Non-pigmented ciliary epithelial cell (primary cell): Measurements from ENCODE around the gene VSX1.

ENCODE experiments used
- DNase-seq: peaks from one replicate; pipeline ENCODE4 v3.0.0-alpha.2; 2010; ENCODE audit warnings: low read depth

Gene VSX1

DNA sequence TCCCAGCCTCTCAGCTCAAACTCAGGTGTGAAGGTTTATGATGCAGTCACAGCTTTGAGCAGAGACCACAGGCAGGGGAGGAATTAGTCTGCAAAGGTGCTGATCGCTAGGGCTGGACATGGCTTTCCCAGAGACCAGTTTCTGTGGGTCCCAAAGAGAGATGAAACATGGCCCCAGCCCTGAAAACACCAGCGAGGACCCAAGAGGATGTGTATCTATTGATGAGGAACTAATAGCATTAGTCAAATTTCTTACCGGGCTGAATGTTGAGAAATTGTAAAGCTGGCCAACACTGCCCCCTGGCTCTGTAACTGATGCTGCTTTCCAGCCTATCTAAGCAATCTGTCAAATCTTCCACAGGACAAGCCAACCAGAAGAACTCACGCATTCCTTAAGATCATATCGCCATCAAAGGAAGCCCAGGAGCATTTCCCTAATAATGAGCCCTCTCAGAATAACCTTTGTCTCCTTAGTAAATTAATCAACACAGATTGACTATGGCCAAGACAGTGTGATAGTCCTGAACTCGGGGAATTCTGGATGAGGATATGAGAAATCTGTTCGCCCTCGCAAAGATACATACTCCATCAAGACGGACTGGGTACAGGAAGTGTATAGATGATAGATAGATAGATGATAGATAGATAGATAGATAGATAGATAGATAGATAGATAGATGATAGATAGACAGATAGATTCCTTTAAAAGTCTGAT lies 16.2 kb downstream of the VSX1 start:
- DNase-seq, result peak; percentile 24

DNA sequence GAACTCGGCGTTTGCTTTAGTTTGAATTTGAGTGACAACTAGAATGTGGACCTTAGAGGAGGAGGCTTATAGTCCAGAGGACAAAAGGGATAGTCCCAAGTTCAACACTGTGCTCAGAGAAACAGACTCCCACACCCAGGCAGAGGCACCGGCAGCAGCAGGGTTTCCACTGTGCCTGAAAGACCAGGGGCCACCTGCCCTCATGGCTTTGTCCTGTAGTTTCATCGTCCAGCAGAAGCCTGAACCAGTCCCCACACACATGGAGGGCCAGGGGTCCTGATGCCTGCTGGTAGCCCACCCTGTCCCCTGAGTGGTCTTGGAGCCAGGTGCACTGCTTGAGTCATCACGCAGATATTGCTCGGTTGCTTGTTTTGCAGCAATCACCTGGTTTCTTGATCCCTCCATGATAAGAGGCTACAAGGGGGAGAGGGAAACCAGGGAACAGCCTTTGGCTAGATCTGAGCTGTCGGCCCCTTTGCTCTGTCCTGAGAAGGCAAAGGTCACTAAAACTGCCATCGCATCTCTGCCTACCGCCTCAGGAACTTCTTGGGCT lies 16.8 kb downstream of the VSX1 start:
- no peak for DNase-seq

- no peak for DNase-seq
These were observed 17.3 kb downstream of the VSX1 start for GRCh38 chr20:25064561-25065071.

DNA sequence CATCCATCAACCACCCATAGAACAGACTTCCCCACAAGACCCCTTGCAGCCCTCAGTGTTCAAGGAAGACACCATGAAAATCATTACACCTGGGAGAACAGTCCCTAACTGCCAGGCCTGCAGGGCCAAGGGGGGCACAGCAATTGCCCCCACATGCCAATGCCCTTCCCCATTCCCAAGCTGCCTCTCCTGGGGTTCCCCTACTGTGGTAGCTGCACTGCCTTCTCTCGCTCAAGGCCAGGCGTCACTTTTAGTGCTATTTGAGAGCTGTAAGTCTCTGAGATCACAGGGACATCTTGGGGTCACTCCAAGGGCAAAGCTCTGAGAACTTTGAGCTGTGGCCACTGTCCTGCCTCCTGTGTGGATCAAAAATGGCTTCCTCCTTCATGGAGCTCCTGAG lies 18.0 kb downstream of the VSX1 start:
- no peak for DNase-seq

GRCh38 chr20:25063546-25063945 lies 18.4 kb downstream of the VSX1 start:
- DNase-seq, result no peak

- no peak for DNase-seq
These were observed 19.1 kb downstream of the VSX1 start for GRCh38 chr20:25062841-25063240.

- DNase-seq, result no peak
These were observed 20.0 kb downstream of the VSX1 start for GRCh38 chr20:25061821-25062530.

DNA sequence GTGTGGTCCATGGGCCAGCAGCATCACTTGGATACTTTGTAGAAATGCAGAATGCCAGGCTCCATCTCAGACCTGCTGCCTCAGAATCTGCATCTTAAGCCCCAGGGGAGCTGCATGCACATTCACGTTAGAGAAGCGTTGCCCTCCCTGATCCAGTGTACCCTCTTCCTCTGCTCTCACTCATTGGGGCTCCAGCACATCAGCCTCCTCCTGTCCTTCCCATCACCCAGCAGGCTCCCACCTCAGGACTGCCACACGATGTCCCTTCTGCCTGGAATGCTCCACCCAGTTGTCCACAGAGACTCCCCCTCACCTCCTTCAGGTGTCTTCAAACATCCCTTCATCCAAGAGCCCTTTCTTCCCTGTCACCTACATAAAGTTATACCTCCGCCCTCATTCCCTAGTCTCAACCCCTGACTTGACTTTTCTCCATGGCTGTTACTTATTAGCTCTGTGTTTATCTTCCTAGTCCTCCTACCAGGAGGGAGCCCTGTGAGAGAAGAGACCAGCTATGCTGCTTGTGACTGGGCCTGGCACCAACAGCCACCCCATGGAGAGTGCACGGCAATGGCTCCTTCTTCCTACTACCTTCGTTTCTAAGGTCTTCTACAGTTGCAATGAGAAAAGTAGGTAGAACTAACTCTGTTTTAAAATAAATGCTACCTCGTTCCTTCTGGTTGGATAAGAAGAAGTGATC lies 20.7 kb downstream of the VSX1 start:
- no peak for DNase-seq

- DNase-seq, result no peak
These were observed 22.0 kb downstream of the VSX1 start for GRCh38 chr20:25059866-25060465.

GRCh38 chr20:25058847-25059810 lies 22.8 kb downstream of the VSX1 start:
- no peak for DNase-seq

DNA sequence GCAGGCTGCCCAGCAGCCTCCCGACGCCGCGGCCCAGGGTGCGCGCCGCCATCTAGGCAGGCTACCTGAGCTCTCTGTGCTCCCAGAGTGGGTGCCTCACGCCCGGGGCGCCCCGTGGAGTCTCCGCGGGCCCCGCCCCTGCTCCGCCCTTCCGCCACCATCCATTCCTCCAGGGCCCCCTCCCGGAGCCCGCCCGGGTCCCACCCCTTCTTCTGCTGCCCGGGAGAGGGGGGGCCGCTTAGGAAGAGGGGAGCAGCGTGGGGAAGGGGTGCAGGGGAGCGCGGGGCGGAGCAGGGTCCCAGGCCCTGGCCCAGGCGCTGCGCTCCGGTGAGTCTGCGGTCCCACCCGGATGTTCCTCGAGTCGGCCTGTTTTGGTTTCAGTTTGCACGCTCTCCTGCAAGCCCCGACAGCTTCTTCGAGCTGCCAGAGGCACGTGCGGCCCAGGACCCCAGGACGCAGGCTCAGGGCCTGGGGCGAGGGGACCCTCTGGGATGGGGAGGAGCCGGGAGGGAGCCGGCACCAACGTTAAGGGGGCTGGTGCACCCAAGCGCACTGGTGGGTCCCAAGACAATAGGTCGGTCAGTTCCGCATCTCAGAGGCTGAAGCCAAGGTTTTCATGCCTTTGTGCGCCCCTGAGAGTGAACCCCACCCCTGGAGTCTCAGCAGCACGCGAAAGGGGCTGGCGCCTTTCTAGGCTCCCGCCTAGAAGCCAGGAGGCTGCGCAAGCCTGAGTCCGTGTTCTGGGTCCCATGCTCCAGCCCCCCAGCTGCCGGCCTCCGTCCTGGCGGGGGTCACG lies 23.7 kb downstream of the VSX1 start, which contains the start of gene ACSS1:
Gene ACSS1 (minus strand): TSS at position 89 of the 796 bp plus-strand sequence. CDS start 37 bp downstream, at position 52.
- DNase-seq, result no peak

GRCh38 chr20:25057234-25058050 lies 24.5 kb downstream of the VSX1 start:
- no peak for DNase-seq

DNA sequence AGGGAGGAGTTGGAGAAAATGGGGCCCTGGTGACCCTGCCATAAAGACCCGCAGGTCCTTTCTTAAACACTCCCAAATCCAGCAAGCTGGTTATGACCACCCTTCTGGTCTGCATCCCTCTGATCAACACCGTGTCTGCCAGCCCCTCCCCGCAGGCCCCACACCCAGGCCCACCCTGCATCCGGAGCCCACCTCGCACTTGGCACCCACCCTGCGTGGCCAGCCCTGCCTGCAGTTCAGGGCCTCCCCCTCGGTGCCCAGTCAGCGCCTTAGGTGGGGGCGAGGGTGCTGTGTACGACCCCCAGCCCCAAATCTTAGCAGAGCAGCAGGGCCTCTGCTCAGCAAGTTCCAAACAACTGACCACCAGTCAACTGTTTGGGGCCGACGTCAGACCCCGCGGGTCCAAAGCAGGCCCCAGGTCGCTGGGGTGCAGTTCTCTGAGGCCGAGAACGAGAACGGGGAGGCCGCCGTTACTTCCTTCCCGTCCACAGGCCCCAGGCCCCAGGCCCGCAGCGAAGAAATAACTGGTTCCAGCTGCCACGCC lies 25.2 kb downstream of the VSX1 start:
- DNase-seq, result no peak

DNA sequence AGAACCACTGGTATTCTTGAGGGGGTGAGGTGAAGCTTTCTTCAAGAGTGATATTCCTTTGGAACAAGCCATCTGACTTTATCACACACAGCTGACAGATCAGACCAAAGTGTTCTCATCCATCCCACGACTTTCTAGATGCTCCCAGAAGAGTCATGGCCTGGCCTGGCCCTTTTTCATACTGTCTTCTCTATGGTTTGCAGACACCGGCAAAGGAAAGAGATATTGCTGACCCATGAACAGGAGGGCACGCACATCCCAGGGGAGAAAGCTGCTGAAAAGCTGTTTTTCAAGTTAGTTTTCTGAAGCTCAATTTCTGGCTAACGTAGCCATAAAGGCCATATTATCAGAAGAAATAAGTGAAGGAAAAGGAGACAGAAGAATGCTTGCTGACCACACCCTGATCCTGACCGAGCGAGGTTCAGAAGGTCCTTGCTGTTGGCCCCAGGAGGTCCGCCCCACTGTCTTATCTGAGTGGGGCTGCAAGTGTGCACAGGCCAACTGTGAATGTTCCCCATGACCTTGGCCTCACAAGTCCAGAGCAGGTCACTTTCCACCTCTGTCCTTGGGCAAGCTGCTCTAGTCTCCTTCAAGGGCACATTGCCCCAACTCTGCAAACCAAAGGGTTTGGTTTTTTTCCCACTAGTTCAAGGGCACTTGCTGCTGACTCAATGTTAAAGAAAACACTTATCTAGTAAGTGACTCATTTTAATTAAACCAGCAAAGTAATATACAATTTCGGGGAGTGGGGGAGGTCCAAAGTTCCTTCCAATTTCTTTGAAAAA lies 26.0 kb downstream of the VSX1 start:
- no peak for DNase-seq

GRCh38 chr20:25054995-25055629 lies 26.8 kb downstream of the VSX1 start:
- no peak for DNase-seq

DNA sequence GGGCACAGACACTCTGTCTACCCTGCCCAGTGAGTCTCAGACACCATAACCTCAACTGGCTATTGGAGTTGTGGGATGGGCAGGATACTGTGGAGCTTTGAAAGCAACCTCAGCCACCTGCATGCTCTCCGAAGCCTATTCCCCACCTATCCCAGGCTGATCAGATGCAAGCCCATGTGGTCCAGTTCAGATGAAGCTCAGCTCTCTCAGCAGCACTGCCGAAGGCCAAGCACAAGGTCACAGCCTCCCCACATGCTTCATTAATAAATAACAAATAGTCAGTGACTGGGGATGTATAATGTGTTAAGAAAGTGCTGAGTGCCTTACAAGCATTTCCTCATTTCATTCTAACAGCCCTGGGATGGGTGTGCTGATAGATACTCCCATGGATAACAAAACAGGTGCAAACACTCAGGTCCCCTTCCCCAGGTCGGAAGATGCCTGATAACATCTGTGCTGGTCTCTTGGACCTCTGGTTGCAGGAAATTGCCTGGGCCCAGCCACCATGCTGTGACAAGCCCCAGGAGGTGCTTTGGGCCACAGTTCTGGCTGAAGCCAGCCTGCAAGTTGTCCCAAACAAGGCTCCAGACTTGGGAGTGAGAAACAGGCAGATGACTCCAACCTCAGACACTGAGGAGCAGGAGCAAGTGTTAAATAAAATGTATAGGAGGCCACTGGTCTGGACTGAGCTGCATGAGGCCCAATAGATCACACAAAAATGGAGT lies 27.7 kb downstream of the VSX1 start:
- no peak for DNase-seq
